CD14-positive monocyte (primary cell): ENCODE results near the gene FZD7. TPM values are rescaled to one million over a fixed set of nuclear protein-coding genes. Genes with fewer than 3 reads are reported as not detected.

Source experiments
- DNase-seq, 3 donors: peaks; one replicate each; pipeline ENCODE4 v3.0.0-alpha.2; 2011 to 2022
- H2AFZ ChIP-seq: 2 replicates; pipeline ENCODE4 v1.6.0; 2012; ENCODE audit warnings: mild to moderate bottlenecking, low read depth, low read length, inconsistent platforms; ENCODE audit not compliant: insufficient read depth, poor library complexity, severe bottlenecking
- H3K27ac ChIP-seq, 2 donors: 1 replicate in 1 of 2; 2 replicates in 1 of 2; pipeline ENCODE4 v1.5.1; 2012 to 2013; ENCODE audit warnings: low read length in 2 of 2, control low read depth in 1 of 2, inconsistent platforms in 1 of 2, low read depth in 1 of 2, mild to moderate bottlenecking in 1 of 2
- H3K27me3 ChIP-seq, 2 donors: one replicate each; pipeline versions ENCODE4 v1.6.0 to v1.6.1; 2011 to 2013; ENCODE audit warnings: low read length in 2 of 2; ENCODE audit not compliant: control insufficient read depth in 2 of 2, insufficient read depth in 2 of 2
- H3K36me3 ChIP-seq, 2 donors: replicated peaks in 1 of 2; 1 replicate in 1 of 2; 2 replicates in 1 of 2; pipeline versions ENCODE4 v1.5.1 to v1.6.1; 2012 to 2013; ENCODE audit warnings: low read length in 2 of 2, control low read depth in 1 of 2, inconsistent platforms in 1 of 2, mild to moderate bottlenecking in 1 of 2; ENCODE audit not compliant: insufficient read depth in 2 of 2, control insufficient read depth in 1 of 2
- H3K4me1 ChIP-seq, 2 donors: 1 replicate in 1 of 2; 2 replicates in 1 of 2; pipeline versions ENCODE4 v1.5.1 to v1.6.1; 2012 to 2013; ENCODE audit warnings: low read length in 2 of 2, control low read depth in 1 of 2, inconsistent platforms in 1 of 2, mild to moderate bottlenecking in 1 of 2, moderate library complexity in 1 of 2; ENCODE audit not compliant: insufficient read depth in 2 of 2, control insufficient read depth in 1 of 2
- H3K4me2 ChIP-seq: replicated peaks from 2 replicates; pipeline ENCODE3; 2012; ENCODE audit warnings: low read length, moderate library complexity, mild to moderate bottlenecking; ENCODE audit not compliant: poor library complexity, severe bottlenecking; ENCODE audit errors: extremely low read depth
- H3K4me3 ChIP-seq, 3 experiments: fragments of 200-600 bp in 1 of 3; sonication (generic) in 1 of 3; replicated peaks in 1 of 3; 1 replicate in 2 of 3; 2 replicates in 1 of 3; pipeline ENCODE4 v1.5.1; 2011 to 2013; ENCODE audit warnings: low read length in 3 of 3, mild to moderate bottlenecking in 3 of 3, control low read depth in 2 of 3, low read depth in 2 of 3, inconsistent platforms in 1 of 3, moderate library complexity in 1 of 3
- H3K79me2 ChIP-seq: 2 replicates; pipeline ENCODE4 v1.6.0; 2012; ENCODE audit warnings: mild to moderate bottlenecking, control low read depth, inconsistent platforms, low read length, moderate library complexity; ENCODE audit not compliant: insufficient read depth
- H3K9ac ChIP-seq: 2 replicates; pipeline ENCODE4 v1.6.0; 2017; ENCODE audit warnings: low read length, mild to moderate bottlenecking; ENCODE audit not compliant: insufficient read depth, poor library complexity, severe bottlenecking
- H3K9me3 ChIP-seq, 2 donors: replicated peaks in 1 of 2; 1 replicate in 1 of 2; 2 replicates in 1 of 2; pipeline versions ENCODE4 v1.5.1 to v1.6.1; 2012 to 2013; ENCODE audit warnings: low read length in 2 of 2, control low read depth in 1 of 2; ENCODE audit not compliant: control insufficient read depth in 1 of 2, insufficient read depth in 1 of 2
- H4K20me1 ChIP-seq: 2 replicates; pipeline ENCODE4 v1.6.0; 2012; ENCODE audit warnings: mild to moderate bottlenecking, low read length, control low read depth, moderate library complexity; ENCODE audit not compliant: insufficient read depth
- H3K27ac Mint-ChIP-seq, 7 donors: one replicate each; pipeline ENCODE4 v1.8.0; 2020; ENCODE audit warnings: mild to moderate bottlenecking in 7 of 7, mixed read lengths in 7 of 7, moderate library complexity in 6 of 7, inconsistent platforms in 2 of 7
- H3K27me3 Mint-ChIP-seq, 3 donors: one replicate each; pipeline ENCODE4 v1.8.0; 2021 to 2022; ENCODE audit warnings: low read depth in 3 of 3, mild to moderate bottlenecking in 3 of 3, mixed read lengths in 3 of 3, moderate library complexity in 3 of 3, inconsistent platforms in 1 of 3
- H3K36me3 Mint-ChIP-seq, 2 donors: one replicate each; pipeline ENCODE4 v1.8.0; 2020; ENCODE audit warnings: mixed read lengths in 2 of 2, inconsistent platforms in 1 of 2, mild to moderate bottlenecking in 1 of 2
- H3K4me1 Mint-ChIP-seq: one replicate; pipeline ENCODE4 v1.8.0; 2020; ENCODE audit warnings: mild to moderate bottlenecking, mixed read lengths
- H3K4me3 Mint-ChIP-seq, 2 donors: one replicate each; pipeline ENCODE4 v1.8.0; 2020; ENCODE audit warnings: mild to moderate bottlenecking in 2 of 2, mixed read lengths in 2 of 2, moderate library complexity in 1 of 2
- H3K9me3 Mint-ChIP-seq, 7 donors: one replicate each; pipeline ENCODE4 v1.8.0; 2020 to 2022; ENCODE audit warnings: mixed read lengths in 7 of 7, mild to moderate bottlenecking in 6 of 7, moderate library complexity in 6 of 7, inconsistent platforms in 2 of 7
- WGBS: methylation state at CpG from one replicate; pipeline ENCODE4 v1.1.5; 2013; ENCODE audit warnings: missing lambda C conversion rate; ENCODE audit not compliant: insufficient coverage; 5-methylcytosine and 5-hydroxymethylcytosine counted together
- intact Hi-C, 2 donors: fragments of 100-400 bp; cut with micrococcal nuclease; formaldehyde crosslinking; loops; one replicate each; pipeline versions ENCODE4 v1.15.0 to v1.15.1; 2023
- polyA plus RNA-seq, 3 donors: library from polyadenylated mRNA; depleted of rRNA in 1 of 3; unstranded in 2 of 3; stranded (reverse) in 1 of 3; fragments of 300-500 nt in 2 of 3; fragments of >200 nt in 1 of 3; fragmentation: Illumina TruSeq in 2 of 3; gene quantifications; 1 replicate in 2 of 3; 2 replicates in 1 of 3; pipeline ENCODE4 v1.2.3, GENCODE V29; 2012 to 2021
- TF ChIP-seq, protein P1 (sequence below): fragments of 200-600 bp; IDR thresholded peaks from one replicate; pipeline ENCODE4 v1.8.0; 2022; ENCODE audit warnings: antibody characterized with exemption, mild to moderate bottlenecking

Gene FZD7
- polyA plus RNA-seq, 3 donors: 0.05 to 0.28 TPM; not detected in 1

DNA sequence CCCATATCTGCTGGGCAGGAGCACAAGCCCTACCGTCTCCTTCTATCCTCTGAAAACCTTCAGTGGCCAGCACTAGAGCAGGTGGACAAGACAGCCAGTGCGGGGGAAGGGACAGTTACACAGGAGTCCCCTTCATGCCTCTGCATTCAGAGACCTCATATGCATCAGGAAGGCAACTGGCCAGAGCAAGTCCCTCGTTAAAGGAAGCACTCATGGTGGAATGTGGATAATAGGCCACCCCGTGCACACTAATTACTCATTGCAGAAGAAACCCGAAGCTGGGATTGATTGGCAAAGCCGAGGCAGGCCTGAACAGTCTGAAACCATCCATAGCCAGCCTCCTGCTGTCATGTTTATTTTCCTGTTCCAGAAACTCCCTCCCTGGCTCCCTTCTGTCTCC, 50.6 kb downstream of the FZD7 start:
- no peak overlapping the region for H2AFZ ChIP-seq
- intact Hi-C loops: no loop called here
- H3K9me3 ChIP-seq: no peaks in the 10 kb centered on the region
- peaks cover 0 to 3% (median 3%) of the 10 kb centered on the region in 3 donors for H3K27me3 Mint-ChIP-seq
- no peaks in the 10 kb centered on the region for H3K4me1 ChIP-seq
- 100% methylated on average over 2 of the region's 6 CpGs for whole genome bisulfite sequencing
- H3K27me3 ChIP-seq: no peaks in the 10 kb centered on the region
- H3K9me3 Mint-ChIP-seq: peaks cover 0 to 12% (median 6%) of the 10 kb centered on the region in 7 donors
- H3K36me3 ChIP-seq: no peaks in the 10 kb centered on the region
- H3K4me2 ChIP-seq: no peak overlapping the region
- TF ChIP-seq, protein P1, sequence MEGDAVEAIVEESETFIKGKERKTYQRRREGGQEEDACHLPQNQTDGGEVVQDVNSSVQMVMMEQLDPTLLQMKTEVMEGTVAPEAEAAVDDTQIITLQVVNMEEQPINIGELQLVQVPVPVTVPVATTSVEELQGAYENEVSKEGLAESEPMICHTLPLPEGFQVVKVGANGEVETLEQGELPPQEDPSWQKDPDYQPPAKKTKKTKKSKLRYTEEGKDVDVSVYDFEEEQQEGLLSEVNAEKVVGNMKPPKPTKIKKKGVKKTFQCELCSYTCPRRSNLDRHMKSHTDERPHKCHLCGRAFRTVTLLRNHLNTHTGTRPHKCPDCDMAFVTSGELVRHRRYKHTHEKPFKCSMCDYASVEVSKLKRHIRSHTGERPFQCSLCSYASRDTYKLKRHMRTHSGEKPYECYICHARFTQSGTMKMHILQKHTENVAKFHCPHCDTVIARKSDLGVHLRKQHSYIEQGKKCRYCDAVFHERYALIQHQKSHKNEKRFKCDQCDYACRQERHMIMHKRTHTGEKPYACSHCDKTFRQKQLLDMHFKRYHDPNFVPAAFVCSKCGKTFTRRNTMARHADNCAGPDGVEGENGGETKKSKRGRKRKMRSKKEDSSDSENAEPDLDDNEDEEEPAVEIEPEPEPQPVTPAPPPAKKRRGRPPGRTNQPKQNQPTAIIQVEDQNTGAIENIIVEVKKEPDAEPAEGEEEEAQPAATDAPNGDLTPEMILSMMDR: no peak
- H3K36me3 Mint-ChIP-seq: no peaks in the 10 kb centered on the region
- no peak for DNase-seq
- no peak overlapping the region for H3K4me3 Mint-ChIP-seq
- no peaks in the 10 kb centered on the region for H4K20me1 ChIP-seq
- no peaks in the 10 kb centered on the region for H3K4me1 Mint-ChIP-seq
- H3K79me2 ChIP-seq: no peaks in the 10 kb centered on the region
- H3K9ac ChIP-seq: no peak overlapping the region
- H3K27ac Mint-ChIP-seq: no peak overlapping the region
- H3K27ac ChIP-seq: no peak overlapping the region
- H3K4me3 ChIP-seq: no peak overlapping the region

Other genes starting within 250 kb of the FZD7 start
- gene CDK15, start 227.3 kb upstream of the FZD7 start, polyA plus RNA-seq: not detected
- not detected for gene KIAA2012, start 39.4 kb downstream of the FZD7 start, polyA plus RNA-seq
- gene SUMO1, start 204.7 kb downstream of the FZD7 start, polyA plus RNA-seq: 100 to 1,000 TPM in 2 of 3 donors, 10 to 100 TPM in 1; 30.4 to 159 (median 156) TPM
- gene NOP58, start 231.9 kb downstream of the FZD7 start, polyA plus RNA-seq: 10 to 100 TPM; 19.4 to 25.4 (median 22.5) TPM